NOMO-1 (cell line): ENCODE data around the gene LEMD3.

Source experiments
- DNase-seq, 2 experiments: peaks; one replicate each; lab custom pipeline; 2025; ENCODE audit not compliant: unreplicated experiment in 2 of 2; lab: John Stamatoyannopoulos, UW

LEMD3 gene

GRCh38 chr12:65169320-65170208 is at the start of gene LEMD3:
TSS of gene LEMD3 (plus strand) at chr12:65169583. CDS start at chr12:65169597, 14 bp downstream.
- peak; percentile 84 to 89 for DNase-seq

GRCh38 chr12:65121049-65121955 is 48.1 kb upstream of the LEMD3 start, which contains the start of gene WIF1:
TSS of gene WIF1 (minus strand) at chr12:65121305. CDS start at chr12:65121191, 114 bp downstream.
- no peak for DNase-seq

- DNase-seq = no peak
Observed at GRCh38 chr12:65121956-65122469, 47.4 kb upstream of the LEMD3 start.

- DNase-seq = no peak
Observed at GRCh38 chr12:65122703-65123102, 46.7 kb upstream of the LEMD3 start.

GRCh38 chr12:65123435-65124063 is 45.8 kb upstream of the LEMD3 start:
- peak; percentile 86 to 90 for DNase-seq

GRCh38 chr12:65125247-65125646 is 44.1 kb upstream of the LEMD3 start:
- DNase-seq = peak in 1 of 2 experiments; percentile 19

- no peak for DNase-seq
Observed at GRCh38 chr12:65125975-65126374, 43.4 kb upstream of the LEMD3 start.

GRCh38 chr12:65126482-65126881 is 42.9 kb upstream of the LEMD3 start:
- DNase-seq = no peak

GRCh38 chr12:65133879-65134278 is 35.5 kb upstream of the LEMD3 start:
- DNase-seq = no peak

- DNase-seq = peak in 1 of 2 experiments; percentile 9
Observed at GRCh38 chr12:65139389-65139788, 30.0 kb upstream of the LEMD3 start.

- DNase-seq = no peak
Observed at GRCh38 chr12:65140738-65141137, 28.6 kb upstream of the LEMD3 start.

- DNase-seq = no peak
Observed at GRCh38 chr12:65147312-65147905, 22.0 kb upstream of the LEMD3 start.

- no peak for DNase-seq
Observed at GRCh38 chr12:65152012-65152411, 17.4 kb upstream of the LEMD3 start.

GRCh38 chr12:65152596-65152995 is 16.8 kb upstream of the LEMD3 start:
- DNase-seq = no peak

GRCh38 chr12:65155784-65156183 is 13.6 kb upstream of the LEMD3 start:
- no peak for DNase-seq

- DNase-seq = peak; percentile 6 to 87
Observed at GRCh38 chr12:65156366-65156841, 13.0 kb upstream of the LEMD3 start.

- no peak for DNase-seq
Observed at GRCh38 chr12:65157091-65157490, 12.3 kb upstream of the LEMD3 start.

- DNase-seq = no peak
Observed at GRCh38 chr12:65162609-65163008, 6.8 kb upstream of the LEMD3 start.

- DNase-seq = no peak
Observed at GRCh38 chr12:65164244-65164643, 5.1 kb upstream of the LEMD3 start.

GRCh38 chr12:65164774-65165173 is 4.6 kb upstream of the LEMD3 start:
- DNase-seq = no peak
